GM21737 (cell line): ENCODE measurements around the gene RUFY2.
A peak's percentile ranks its signal among the peaks of the same experiment; 100 is the strongest.
"Not testable (repeated sequence)": the region's sequence is repeated elsewhere in the genome, so short reads cannot be mapped to it uniquely, and the experiment has no call there.

Source experiments
- ATAC-seq: cut with Tn5 transposase; IDR thresholded peaks from one replicate; pipeline ENCODE4 v1.9.1; 2021; ENCODE audit warnings: mild to moderate bottlenecking, moderate library complexity; ENCODE audit not compliant: unreplicated experiment

RUFY2 gene, protein sequence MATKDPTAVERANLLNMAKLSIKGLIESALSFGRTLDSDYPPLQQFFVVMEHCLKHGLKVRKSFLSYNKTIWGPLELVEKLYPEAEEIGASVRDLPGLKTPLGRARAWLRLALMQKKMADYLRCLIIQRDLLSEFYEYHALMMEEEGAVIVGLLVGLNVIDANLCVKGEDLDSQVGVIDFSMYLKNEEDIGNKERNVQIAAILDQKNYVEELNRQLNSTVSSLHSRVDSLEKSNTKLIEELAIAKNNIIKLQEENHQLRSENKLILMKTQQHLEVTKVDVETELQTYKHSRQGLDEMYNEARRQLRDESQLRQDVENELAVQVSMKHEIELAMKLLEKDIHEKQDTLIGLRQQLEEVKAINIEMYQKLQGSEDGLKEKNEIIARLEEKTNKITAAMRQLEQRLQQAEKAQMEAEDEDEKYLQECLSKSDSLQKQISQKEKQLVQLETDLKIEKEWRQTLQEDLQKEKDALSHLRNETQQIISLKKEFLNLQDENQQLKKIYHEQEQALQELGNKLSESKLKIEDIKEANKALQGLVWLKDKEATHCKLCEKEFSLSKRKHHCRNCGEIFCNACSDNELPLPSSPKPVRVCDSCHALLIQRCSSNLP

DNA sequence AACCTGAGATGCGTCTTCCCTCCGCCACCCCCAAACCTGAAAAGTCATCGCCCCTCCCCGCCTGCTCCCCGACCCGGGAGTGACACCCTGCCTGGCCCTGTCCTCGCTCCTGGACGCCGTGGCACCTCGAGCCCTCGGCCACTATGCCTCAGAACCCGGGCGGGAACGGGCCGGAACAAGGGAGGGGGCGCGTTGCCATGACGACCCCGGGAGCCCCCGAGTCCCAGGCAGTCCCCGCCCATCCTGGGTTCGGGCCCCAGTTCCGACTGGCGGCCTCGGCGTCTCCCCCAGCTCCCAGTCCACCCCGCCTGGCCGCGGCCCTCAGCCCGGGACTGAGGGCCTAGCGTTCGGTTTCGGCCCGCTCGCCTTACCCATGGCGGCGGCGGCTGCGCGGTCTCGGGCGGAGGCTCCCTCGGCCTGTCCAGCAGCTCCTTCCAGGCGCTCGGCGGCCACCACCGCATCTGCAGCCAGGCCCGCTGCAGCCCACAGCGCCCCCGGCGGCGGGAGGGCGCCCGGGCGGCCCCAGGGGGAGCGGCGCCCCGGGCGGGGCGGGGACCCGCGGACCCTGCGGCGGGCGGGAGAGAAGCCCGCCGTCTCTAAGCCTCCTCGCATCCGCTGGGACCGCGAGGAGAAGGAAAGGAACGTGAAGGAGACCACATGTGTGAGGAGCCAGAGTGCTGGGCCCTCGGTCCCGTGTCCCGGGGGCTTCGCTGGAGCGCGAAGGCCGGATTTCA lies at the start of gene RUFY2:
RUFY2 (minus strand) TSS at position 463 of the 734 bp plus-strand sequence; CDS start at position 375, 88 bp downstream.
- peak; percentile 96 for ATAC-seq

DNA sequence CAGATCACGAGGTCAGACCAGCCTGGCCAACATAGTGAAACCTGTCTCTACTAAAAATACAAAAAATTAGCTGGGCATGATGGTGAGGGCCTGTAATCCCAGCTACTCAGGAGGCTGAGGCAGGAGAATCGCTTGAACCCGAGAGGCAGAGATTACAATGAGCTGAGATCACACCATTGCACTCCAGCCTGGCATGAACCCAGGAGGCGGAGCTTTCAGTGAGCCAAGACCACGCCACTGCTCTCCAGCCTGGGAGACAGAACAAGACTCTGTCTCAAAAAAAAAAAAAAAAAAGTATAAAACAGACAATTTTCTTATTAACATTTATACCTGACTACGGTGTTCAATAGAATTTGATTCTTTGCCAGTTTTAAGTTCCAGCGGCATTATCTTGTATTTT lies 42.6 kb upstream of the RUFY2 start:
- not testable (repeated sequence) for ATAC-seq

DNA sequence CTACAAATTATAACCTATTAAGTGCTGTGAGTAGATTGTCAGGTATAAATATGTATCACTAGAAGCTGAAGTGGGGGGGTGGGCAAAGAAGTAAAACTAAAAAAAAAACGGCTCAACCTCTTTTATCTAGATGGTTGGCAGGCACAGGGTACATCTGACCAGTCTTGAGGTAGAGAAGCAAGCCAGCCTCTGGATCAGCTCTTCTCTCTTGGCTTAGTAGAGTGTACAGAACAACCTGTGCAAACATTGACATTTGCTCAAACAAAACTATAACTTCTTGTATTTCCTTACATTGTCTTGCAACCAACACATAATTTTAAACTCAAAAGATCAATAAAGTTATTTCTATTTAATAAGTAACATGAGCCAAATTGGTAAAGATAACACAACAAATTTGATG lies 39.1 kb upstream of the RUFY2 start:
- ATAC-seq = no peak

DNA sequence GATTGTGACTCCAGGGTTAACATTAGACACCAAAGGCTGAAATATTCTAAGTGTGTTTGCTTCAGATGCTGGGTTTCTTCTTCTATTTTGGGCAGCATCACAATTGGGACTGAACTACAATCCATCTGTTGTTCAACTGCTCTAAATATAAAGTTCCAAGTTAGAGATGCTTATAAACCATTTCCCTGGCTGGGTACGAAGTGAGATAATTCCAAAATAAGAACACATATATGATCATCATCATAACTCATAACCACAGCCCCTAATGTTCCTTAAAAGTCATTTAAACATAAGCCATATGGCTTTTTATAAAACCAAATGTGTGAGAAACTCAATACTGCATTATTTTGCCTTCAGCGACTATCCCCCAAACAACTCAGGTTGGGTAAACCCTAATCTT lies 35.9 kb upstream of the RUFY2 start:
- no peak for ATAC-seq

DNA sequence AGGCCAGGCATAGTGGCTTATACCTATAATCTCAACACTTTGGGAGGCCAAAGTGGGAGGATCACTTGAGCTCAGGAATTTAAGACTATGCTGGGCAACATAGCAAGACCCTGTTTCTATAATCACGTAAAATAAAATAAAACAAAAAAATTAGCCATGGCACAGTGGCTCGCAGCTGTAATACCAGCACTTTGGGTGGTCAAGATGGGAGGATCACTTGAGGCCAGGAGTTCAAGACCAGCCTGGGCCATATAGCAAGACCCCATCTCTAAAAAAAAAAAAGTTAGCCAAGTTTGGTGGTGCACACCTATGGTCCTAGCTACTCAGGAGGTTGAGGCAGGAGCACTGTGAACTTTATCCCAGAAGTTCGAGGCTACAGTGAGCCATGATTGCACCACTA lies 33.8 kb upstream of the RUFY2 start:
- no peak for ATAC-seq

DNA sequence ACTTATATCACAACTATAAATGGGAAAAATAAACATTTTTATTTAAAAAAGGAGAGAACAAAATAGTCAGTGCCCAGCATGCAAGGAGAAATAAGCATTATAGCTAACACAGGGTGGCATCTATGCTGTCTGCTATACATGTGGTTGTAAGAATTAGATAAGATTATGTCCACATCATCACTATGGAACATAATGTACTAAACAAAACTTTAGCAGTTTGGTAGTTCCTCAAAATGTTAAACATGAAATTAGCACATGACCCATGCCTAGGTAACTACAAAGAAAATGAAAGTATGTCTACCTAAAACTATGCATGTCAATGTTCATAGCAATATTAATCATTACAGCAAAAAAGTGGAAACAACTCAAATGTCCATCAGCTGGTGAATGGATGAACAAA lies 28.7 kb upstream of the RUFY2 start:
- ATAC-seq = no peak

DNA sequence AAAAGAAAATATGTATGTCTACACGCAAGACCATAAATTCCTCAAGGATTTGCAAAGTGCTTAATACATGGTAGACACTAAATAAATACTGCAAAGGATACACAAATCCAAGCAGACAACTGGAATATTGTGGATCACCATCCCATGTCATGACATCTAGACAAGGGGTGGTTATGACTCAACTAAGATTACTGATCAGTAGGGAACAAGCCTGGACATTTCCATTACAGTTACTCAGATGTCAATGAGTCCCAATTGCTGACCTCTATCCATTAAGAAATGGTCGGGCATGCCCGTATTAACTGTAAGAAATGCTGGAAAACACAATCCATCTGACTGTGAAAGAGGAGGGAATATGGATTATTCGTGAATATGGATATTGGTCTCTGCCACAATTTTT lies 27.6 kb upstream of the RUFY2 start:
- no peak for ATAC-seq

DNA sequence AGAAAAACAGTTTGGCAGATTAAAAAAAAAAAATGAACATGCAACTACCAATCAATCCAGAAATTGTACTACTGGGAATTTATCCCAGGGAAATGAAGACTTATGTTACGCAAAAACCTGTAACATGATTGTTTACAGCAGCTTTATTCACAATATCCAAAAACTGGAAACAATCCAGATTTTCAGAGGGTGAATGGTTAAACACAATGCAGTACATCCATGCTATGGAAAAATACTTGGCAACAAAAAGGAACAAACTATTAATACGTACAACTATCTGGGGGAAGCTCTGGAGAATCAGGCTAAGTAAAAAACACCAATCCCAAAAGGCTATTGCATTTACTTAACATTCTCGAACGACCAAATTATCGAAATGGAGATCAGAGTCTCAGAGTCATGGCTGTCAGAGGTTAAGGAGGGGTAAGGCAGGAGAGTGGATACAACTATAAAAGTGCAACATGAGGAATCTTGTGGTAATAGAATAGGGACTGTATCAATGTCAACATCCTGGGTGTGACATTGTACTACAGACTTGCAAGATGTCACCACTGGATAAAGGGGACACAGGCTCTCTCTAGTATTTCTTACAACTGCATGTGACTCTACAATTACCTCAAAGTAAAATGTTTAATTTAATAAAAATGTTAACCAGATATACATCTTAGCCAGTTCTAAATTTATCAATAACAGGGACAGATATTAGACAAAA lies 21.5 kb upstream of the RUFY2 start:
- no peak for ATAC-seq

DNA sequence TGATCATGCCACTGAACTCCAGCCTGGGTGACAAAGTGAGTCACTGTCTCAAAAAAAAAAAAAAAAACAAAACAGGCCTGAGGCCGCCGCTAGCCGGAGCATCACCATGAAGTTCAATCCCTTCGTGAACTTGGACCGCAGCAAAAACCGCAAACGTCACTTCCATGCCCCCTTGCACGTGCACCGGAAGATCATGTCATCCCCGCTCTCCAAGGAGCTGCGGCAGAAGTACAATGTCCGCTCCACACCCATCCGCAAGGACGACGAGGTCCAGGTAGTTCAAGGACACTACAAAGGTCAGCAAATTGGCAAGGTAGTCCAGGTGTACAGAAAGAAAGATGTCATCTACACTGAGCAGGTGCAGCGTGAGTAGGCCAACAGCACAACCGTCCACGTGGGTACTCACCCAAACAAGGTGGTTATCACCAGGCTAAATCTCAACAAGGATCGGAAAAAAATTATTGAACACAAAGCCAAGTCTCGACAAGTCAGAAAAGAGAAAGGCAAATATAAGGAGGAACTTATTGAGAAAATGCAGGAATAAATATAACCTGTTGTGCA lies 17.5 kb upstream of the RUFY2 start:
- ATAC-seq = no peak

DNA sequence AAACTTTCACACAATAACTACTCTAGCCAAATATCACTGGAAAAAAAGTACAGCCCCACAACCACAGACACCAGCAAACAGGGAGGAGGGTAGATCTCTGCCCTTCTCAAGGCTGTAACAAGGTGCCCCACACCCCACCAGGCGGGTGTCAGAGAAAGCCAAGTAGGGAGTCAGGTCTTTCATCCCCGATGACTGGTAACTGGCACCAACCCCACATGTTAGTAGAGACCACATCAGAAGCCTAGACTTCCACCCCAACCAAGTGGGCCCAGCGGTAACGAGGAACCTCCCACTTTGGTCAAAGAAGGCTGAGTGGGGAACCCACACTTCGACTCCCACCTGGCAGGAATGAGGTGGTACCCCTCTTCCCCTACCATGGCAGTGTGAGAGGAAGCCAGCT lies 16.4 kb upstream of the RUFY2 start:
- ATAC-seq = no peak

DNA sequence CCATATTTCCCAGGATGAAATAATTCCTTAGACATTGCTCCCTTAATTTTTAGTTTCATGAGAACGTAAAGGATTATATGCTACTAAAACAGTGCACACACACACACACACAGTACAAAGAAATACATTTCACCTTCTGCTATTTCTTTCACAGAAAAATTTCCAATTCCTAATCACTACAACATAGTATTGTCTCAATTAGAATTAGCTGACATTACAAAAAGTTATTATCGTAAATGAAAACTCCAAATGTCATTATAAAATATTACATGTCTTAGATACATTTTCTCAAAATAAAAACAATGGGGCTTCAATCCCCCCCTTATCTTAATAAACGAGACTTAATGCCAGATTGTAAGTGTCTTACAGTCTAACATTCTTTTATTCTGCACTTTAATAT lies 12.3 kb upstream of the RUFY2 start:
- ATAC-seq = no peak

DNA sequence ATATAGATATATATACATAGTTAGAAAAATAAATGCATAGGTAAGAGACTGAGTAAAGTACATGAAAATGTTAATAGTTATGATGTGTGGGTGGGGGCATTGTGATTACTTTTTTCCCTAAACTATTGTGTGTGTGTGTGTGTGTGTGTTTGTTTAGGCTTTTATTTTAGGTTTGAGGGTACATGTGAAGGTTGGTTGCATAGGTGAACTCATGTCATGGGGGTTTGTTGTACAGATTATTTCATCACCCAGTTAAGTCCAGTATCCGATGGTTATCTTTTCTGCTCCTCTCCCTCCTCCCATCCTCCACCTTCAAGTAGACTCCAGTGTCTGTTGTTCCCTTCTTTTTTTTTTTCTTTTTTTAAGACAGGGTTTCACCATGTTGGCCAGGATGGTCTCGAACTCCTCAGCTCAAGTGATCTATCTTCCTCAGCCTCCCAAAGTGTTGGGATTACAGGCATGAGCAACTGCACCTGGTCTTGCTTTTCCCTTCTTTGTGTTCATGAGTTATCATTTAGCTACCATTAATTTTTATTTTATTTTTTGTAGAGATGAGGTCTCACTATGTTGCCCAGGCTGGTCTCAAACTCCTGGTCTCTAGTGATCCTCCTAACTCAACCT lies 1.9 kb upstream of the RUFY2 start:
- no peak for ATAC-seq

DNA sequence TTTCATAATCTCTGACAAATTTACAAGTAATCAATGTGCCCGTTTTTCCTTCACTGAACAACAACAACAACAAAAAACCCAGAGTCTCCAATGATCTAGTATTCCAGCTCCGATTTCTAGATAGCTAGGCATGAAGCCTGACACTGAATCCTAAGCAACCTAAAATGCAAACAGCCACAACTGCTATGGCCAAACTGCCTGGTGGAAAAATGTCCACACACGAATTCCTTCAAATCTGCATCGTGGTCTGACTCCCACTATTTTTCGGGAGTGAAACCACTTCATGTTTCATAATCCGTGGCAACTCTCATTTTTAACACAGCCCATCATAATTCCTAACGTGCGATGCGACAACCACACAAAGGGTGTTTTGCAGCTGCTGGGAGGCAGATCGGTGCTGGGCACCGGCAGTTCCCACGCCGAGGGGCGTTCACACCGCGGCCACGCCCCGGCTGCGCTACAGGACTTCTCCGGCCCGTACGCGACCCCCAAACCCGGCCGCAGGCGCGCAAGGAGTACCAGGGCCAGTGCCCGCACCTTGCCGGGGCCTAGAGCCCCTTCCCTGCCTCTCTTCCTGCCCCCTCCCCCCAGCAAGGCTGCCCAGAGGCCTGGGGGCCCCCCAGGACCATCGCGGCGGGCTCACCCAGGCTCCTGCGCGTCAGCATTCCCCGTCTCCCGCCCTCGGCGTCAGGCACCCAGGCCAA lies 814 bp downstream of the RUFY2 start:
- ATAC-seq = peak; percentile 31

DNA sequence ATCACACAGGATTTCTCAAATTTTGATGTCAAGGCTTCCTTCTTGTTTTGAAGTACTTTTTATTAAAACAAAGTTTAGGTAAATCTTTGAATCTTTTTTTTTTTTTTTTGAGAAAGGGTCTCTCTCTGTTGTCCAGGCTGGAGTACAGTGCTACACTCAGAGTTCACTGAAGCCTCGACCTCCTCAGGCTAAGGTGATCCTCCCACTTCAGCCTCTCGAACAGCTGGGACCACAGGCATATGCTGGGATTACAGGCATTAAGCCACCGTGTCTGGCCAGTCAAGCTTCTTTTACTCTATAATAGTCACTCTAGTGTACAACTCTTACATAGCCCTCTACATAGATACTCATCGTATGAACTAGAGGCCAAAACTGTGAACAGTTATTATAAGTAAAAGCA lies 3.4 kb downstream of the RUFY2 start:
- no peak for ATAC-seq

DNA sequence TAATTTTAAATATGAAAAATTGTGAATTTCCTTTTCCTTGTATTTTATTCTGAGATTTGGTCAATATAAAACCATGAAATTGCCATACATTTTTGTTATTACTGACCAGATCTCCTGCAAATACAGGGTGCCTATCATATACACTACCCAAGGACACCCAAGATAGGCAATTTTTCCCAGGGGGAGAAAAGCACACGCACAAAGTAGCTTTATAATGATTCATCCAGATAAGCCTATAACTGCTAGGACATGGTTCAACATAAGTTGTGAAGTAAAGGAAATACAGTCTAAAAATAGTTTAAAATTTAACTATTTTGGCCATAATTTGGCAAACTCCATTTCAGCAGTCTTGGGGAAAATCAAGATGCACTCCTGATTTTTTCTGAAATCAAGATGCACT lies 4.8 kb downstream of the RUFY2 start:
- ATAC-seq = no peak

DNA sequence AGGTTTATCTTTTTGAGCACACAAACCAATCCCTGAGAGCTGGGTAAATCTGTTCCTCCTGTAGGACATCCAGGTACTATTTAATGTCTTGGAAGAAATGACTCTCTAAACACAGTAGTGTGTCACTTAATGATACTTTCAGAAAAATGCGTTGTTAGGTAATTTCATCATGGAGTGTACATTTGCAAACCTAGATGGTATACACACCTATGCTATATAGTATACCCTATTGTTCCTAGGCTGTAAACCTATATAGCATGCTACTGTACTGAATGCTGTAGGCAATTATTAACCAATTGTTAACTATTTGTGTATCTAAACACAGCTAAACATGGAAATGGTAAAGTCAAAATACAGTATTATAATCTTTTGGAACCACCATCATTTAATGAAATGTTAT lies 10.1 kb downstream of the RUFY2 start:
- ATAC-seq = no peak

DNA sequence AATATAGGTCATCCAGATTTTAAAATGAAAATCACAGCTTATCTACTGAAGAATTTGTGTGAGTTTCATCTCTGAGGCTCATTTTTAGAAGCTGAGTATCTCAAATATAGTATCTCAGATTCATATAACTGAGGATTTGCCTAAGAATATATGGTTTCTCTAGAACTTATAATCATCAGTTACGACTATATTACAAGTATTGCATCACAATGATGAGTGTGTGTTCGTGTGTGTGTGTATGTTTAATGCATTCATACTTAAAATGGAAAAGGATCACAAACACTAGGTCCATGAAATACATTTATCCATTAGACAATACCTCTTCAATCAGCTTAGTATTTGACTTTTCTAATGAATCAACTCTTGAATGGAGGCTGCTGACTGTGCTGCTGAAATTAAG lies 21.3 kb downstream of the RUFY2 start:
- no peak for ATAC-seq

DNA sequence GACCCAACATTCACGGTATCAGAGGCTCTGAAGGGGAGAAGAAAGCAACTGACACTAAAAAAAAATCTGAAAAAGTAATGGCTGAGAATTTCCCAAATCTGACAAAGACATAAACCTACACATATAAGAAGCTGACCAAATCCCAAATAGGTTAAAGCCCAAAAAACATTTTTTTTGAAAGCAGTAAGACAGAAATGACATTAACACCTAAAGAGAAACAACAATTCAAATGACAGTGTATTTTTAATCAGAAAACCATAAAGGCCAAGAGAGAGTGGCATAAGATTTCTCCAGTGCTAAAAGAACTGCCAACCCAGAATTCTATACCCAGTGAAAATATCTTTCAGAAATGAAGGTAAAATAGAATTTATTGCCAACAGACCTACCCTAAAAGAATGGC lies 35.5 kb downstream of the RUFY2 start:
- no peak for ATAC-seq

DNA sequence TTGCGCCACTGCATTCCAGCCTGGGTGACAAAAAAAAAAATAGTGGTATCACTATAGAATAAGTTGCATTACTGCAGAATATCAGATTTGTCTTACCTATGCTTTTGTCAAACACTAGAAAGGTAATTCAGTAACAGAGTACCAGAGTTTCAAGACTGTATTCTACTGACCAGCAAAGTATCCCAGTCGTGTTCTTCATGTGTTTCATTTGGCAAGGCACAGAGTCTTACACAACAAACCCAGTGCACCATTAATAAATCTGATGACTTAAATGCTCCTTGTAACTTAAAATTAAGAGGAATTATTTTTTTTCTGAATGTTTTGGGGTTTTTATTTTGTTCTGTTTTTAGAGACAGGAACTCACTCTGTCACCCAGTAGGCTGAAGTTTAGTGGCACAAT lies 40.0 kb downstream of the RUFY2 start:
- no peak for ATAC-seq

DNA sequence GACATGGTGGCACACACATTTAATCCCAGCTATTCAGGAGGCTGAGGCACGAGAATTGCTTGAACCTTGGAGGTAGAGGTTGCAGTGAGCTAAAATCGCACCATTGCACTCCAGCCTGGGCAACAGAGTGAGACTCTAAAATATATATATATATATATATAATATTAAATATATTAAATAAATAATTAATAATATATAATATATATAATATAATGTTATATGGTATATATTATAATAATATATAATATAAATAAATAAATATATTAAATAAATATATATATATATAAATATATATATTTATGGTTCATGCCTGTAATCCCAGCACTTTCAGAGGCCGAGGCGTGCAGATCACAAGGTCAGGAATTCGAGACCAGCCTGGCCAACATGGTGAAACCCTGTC lies 40.5 kb downstream of the RUFY2 start:
- ATAC-seq = no peak
